Measurements from ENCODE around the gene VPS13D. TPM values are rescaled to one million over a fixed set of nuclear protein-coding genes. Genes with fewer than 3 reads are reported as not detected.

VPS13D gene
- total and polyA plus RNA-seq, 3 donors from 2014 or later = 51.9 to 125 (median 86.8) TPM

DNA sequence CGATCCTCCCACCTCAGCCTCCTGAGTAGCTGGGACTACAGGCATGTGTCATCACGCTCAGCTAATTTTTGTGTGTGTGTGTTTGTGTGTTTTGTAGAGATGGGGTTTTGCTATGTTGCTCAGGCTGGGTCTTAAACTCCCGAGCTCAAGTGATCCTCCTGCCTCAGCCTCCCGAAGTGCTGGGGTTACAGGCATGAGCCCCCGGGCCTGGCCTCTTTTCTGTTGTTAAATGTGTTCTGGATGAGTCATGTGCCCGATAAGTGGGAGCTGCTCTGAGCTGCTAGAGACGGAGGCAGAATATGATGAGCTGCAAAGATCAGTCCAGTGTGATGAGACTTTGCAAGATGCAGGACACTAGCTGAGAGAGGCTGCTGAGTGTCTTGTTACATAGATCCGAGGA is 75.5 kb downstream of the VPS13D start:
- Histone ChIP-seq H3K36me3 (ENCODE audit: low read depth, missing control alignments) (no peaks in the 10 kb centered on the region), H3K27ac (no peak overlapping the region), H3K27me3 (no peaks in the 10 kb centered on the region), H3K4me1 (peaks cover 6% of the 10 kb centered on the region), H3K9me3 (no peaks in the 10 kb centered on the region), H3K4me3 (no peak overlapping the region)
- intact Hi-C loops (cut with DNase I; ENCODE audit: low total_unique reads) = no loop called here
- no peak for TF ChIP-seq POLR2A (IDR thresholded peaks at IDR 0.05)
- TF ChIP-seq, protein P1, sequence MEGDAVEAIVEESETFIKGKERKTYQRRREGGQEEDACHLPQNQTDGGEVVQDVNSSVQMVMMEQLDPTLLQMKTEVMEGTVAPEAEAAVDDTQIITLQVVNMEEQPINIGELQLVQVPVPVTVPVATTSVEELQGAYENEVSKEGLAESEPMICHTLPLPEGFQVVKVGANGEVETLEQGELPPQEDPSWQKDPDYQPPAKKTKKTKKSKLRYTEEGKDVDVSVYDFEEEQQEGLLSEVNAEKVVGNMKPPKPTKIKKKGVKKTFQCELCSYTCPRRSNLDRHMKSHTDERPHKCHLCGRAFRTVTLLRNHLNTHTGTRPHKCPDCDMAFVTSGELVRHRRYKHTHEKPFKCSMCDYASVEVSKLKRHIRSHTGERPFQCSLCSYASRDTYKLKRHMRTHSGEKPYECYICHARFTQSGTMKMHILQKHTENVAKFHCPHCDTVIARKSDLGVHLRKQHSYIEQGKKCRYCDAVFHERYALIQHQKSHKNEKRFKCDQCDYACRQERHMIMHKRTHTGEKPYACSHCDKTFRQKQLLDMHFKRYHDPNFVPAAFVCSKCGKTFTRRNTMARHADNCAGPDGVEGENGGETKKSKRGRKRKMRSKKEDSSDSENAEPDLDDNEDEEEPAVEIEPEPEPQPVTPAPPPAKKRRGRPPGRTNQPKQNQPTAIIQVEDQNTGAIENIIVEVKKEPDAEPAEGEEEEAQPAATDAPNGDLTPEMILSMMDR (IDR thresholded peaks at IDR 0.05) = no peak
- 81 to 93% methylated on average over 8 of the region's 8 CpGs for WGBS, 2 donors
- DNase-seq = no peak

DNA sequence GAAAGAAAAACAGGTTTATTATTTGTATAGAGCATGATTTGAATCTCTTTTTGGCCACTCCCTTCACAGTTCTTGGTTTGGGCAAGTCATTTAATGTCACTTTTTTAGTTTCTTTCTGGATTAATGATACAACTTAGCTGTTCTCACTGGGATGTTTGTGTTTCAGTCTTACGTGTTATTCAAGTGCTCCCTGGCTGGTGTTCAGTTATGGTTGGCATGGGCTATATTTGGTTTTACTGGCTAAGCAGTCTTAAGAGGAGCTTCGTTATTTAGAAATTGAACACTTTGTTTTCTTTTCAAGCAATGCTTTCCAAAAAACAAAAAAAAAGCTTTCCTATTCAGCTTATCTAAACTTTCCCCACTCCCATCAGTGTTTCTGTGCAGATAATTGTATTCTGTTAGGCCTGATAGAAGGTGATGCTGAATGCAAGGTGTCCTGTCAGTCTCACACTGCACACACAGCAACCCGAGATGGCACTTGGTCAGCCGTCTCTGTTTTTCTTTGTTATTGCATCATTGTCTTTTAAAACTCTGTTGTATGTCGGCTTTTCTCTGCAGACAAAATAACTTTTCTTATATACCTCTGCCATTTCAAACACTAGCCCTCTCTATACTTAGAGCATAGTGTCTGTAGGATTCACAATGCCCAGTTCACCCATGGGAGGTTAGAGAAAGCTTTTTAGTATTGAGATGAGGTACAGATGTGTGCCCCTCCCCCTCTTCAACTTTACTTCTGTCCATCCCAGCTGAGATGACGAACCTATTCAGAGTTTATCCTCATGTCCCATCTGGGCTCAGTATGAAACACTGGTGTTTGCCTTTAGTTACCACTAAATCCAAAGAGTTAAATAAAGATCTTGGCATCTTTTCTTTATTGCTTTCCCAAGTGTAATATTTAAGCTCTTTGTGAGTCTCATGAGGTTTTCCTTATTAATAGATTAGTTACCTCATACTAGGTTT is 80.2 kb downstream of the VPS13D start:
- H3K9me3 ChIP-seq = no peaks in the 10 kb centered on the region
- intact Hi-C loops (cut with DNase I; ENCODE audit: low total_unique reads) = loop anchor here (10.0 kb wide), 1 partner anchor 315 kb away; no protein-coding TSS in a partner anchor
- H3K4me3 ChIP-seq = no peak overlapping the region
- no peaks in the 10 kb centered on the region for H3K27me3 ChIP-seq
- TF ChIP-seq, protein P1 (IDR thresholded peaks at IDR 0.05) = no peak
- TF ChIP-seq POLR2A (IDR thresholded peaks at IDR 0.05) = no peak
- H3K36me3 ChIP-seq (ENCODE audit: low read depth, missing control alignments) = no peaks in the 10 kb centered on the region
- peaks cover 6% of the 10 kb centered on the region for H3K4me1 ChIP-seq
- no peak for DNase-seq
- 46 to 59% methylated on average over 6 of the region's 6 CpGs for WGBS, 2 donors
- no peak overlapping the region for H3K27ac ChIP-seq

DNA sequence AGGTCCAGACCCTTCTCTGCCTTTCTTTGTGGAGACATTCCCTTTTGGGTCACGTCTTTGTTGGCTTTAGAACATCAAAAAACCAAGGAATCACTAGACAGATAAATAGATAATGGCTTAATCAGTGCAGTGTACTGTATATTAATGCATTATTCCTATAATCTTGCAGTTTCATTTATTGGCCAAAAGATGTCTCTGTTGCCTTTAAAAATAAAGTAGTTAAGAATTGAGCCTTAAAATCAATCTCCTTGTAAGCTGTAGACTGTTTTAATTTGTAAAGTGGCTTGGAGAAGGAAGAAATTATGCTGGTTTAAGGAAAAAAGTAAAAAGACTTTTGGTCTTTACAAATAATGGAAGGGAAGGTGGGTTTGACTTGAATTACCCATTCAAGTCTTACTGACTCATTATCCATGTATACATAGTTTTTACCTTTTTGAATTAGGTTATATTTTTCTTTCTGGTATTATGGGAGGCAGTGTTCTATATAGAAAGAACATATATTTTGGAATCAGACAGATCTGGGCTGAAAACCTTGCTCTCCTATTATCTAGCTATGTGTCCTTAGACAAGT is 84.6 kb downstream of the VPS13D start:
- Histone ChIP-seq H3K27ac (no peak overlapping the region), H3K36me3 (ENCODE audit: low read depth, missing control alignments) (no peaks in the 10 kb centered on the region), H3K27me3 (no peaks in the 10 kb centered on the region), H3K9me3 (no peaks in the 10 kb centered on the region), H3K4me1 (peaks cover 6% of the 10 kb centered on the region), H3K4me3 (no peak overlapping the region)
- intact Hi-C loops (cut with DNase I; ENCODE audit: low total_unique reads) = loop anchor here (10.0 kb wide), 1 partner anchor 310 kb away; no protein-coding TSS in a partner anchor
- no peak for DNase-seq
- WGBS, 2 donors = 65 to 67% methylated on average over 1 of the region's 1 CpG
- no peak for TF ChIP-seq POLR2A (IDR thresholded peaks at IDR 0.05)
- TF ChIP-seq, protein P1 (IDR thresholded peaks at IDR 0.05) = peak in 1 of 3 experiments; percentile 32

DNA sequence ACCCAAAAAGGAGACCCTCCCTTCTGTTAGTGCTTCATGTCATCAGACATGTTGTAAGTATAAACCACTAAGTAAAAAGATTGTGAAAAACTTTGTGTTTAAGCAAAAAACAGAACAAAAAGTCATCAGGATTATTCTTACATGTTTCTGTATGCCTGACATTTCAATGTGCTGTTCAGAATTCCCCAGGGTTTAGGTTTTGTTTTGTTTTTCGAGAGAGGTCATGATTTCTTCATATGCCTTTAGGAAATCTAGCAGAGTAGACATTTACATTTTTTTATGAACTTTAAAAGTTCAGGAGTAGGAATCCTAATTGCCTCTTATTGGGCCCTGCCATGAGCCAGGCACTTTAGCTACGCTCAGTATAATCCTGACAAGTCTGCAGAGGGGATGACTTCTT is 85.3 kb downstream of the VPS13D start:
- 78% methylated on average over 2 of the region's 2 CpGs for WGBS, 2 donors
- intact Hi-C loops (cut with DNase I; ENCODE audit: low total_unique reads) = loop anchor here (10.0 kb wide), 1 partner anchor 310 kb away; no protein-coding TSS in a partner anchor
- H3K27me3 ChIP-seq = no peaks in the 10 kb centered on the region
- no peak for DNase-seq
- no peaks in the 10 kb centered on the region for H3K4me1 ChIP-seq
- no peaks in the 10 kb centered on the region for H3K9me3 ChIP-seq
- no peak for TF ChIP-seq POLR2A (IDR thresholded peaks at IDR 0.05)
- TF ChIP-seq, protein P1 (IDR thresholded peaks at IDR 0.05) = no peak
- no peaks in the 10 kb centered on the region for H3K36me3 ChIP-seq (ENCODE audit: low read depth, missing control alignments)
- no peak overlapping the region for H3K4me3 ChIP-seq
- H3K27ac ChIP-seq = no peak overlapping the region

Measured in testis (tissue), 3 donors.